ENCODE results near the gene XYLT1. TPM values are rescaled to one million over a fixed set of nuclear protein-coding genes. Genes with fewer than 3 reads are reported as not detected.

The XYLT1 gene
- total and polyA plus RNA-seq, 12 donors, result 0.29 to 4.0 (median 1.6) TPM

GRCh38 chr16:17082095-17082882, 388.5 kb downstream of the XYLT1 start:
- Histone ChIP-seq H3K4me1 (no peaks in the 10 kb centered on the region), H3K9me3 (peaks cover 0 to 3% (median 0%) of the 10 kb centered on the region in 11 donors), H3K4me3 (no peak overlapping the region), H3K36me3 (no peaks in the 10 kb centered on the region), H3K27me3 (peaks cover 0 to 28% (median 9%) of the 10 kb centered on the region in 7 donors), H3K27ac (no peak overlapping the region)
- ATAC-seq (no peak), DNase-seq (no peak)
- WGBS, 2 donors, result 72 to 73% methylated on average over 7 of the region's 7 CpGs
- intact Hi-C loops (cut with DNase I), result no loop called here
- TF ChIP-seq CTCF (IDR thresholded peaks at IDR 0.05), result no peak

- DNase-seq (no peak), ATAC-seq (no peak)
- Histone ChIP-seq H3K4me3 (no peak overlapping the region), H3K27ac (no peak overlapping the region), H3K4me1 (no peaks in the 10 kb centered on the region), H3K9me3 (peaks cover 0 to 3% (median 0%) of the 10 kb centered on the region in 11 donors), H3K36me3 (no peaks in the 10 kb centered on the region), H3K27me3 (peaks cover 0 to 31% (median 11%) of the 10 kb centered on the region in 7 donors)
- 47 to 59% methylated on average over 1 of the region's 1 CpG for WGBS, 2 donors
- no peak for TF ChIP-seq CTCF (IDR thresholded peaks at IDR 0.05)
- intact Hi-C loops (cut with DNase I), result no loop called here
Measured at GRCh38 chr16:17080105-17080504, 390.7 kb downstream of the XYLT1 start.

DNA sequence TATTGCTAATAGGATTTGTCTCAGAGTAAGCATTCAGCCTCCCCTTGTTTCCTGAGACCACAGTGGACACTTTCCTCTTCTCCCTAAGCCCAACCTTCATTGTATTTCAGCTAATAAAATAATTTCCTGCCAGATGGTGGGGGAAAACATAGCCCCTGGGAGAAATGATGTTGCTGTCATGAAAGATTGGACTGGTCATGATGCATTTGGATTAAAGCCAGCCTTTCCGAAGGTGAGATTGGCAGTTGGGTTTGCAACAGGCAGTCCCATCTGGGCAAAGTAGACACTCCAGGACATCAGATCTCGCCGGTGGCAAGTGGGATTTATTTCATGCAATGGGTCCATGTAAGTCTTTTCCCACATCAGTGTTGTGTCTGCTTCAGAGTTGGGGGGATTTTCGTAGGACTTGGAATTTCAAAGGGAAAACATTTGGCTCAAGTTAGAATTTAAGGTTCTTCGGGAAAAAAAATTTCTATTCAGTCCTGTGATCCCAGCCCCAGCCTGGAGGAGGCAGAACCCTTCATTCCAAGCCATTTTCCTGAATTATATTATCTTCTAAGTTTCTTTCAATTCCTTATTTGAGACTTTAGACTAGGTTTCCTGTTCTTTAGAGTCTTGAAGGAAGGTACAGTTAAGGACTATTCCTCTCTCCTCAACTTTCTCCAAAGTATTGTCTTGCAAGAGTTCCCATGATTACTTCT, 391.7 kb downstream of the XYLT1 start:
- 60 to 71% methylated on average over 5 of the region's 5 CpGs for WGBS, 2 donors
- Histone ChIP-seq H3K4me1 (no peaks in the 10 kb centered on the region), H3K9me3 (peaks cover 0 to under 1% (median 0%) of the 10 kb centered on the region in 11 donors), H3K27ac (no peak overlapping the region), H3K4me3 (no peak overlapping the region), H3K27me3 (peaks cover 0 to 30% (median 12%) of the 10 kb centered on the region in 7 donors), H3K36me3 (no peaks in the 10 kb centered on the region)
- DNase-seq (no peak), ATAC-seq (no peak)
- TF ChIP-seq CTCF (IDR thresholded peaks at IDR 0.05), result no peak
- intact Hi-C loops (cut with DNase I), result loop anchor here in 1 of 10 donors (10.0 kb wide), 1 partner anchor 376 kb away; no protein-coding TSS in a partner anchor

- peaks cover 0 to 28% (median 11%) of the 10 kb centered on the region in 7 donors for H3K27me3 ChIP-seq
- WGBS, 2 donors, result 82 to 83% methylated on average over 5 of the region's 5 CpGs
- intact Hi-C loops (cut with DNase I), result loop anchor here in 1 of 10 donors (10.0 kb wide), 1 partner anchor 378 kb away; no protein-coding TSS in a partner anchor
Measured at GRCh38 chr16:17076818-17077498, 393.8 kb downstream of the XYLT1 start.

More at GRCh38 chr16:17076818-17077498, 393.8 kb downstream of the XYLT1 start:
- no peaks in the 10 kb centered on the region for H3K4me1 ChIP-seq
- no peak overlapping the region for H3K27ac ChIP-seq
- ATAC-seq, result no peak
- TF ChIP-seq CTCF (IDR thresholded peaks at IDR 0.05), result no peak
- H3K4me3 ChIP-seq, result no peak overlapping the region
- no peaks in the 10 kb centered on the region for H3K9me3 ChIP-seq
- DNase-seq, result no peak
- H3K36me3 ChIP-seq, result no peaks in the 10 kb centered on the region

All from heart right ventricle (tissue), 16 donors.